NCI-H2227 treated with DMSO at 0.1 percent for 48 hours (cell line): Measurements from ENCODE around the gene LIN52.
"Not testable (repeated sequence)": the region's sequence is repeated elsewhere in the genome, so short reads cannot be mapped to it uniquely, and the experiment has no call there.

Source experiments
- DNase-seq: peaks from one replicate; lab custom pipeline; 2025; lab: John Stamatoyannopoulos, UW

Gene LIN52

DNA sequence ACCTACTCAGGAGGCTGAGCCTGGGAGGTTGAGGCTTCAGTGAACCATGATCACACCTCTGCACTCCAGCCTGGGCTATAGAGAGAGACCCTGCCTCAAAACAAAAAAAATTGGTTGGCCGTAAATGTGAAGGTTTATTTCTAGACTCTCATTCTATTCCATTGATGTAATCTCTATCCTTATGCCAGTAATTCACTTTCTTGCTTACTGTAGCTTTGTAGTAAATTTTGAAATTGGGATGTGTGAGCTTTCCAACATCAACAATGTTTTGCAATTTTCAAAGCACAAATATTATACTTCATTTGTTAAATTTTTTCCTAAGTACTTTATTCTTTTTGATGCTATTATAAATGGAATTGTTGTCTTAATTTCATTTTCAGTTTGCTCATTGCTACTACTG is 24.6 kb downstream of the LIN52 start:
- no peak for DNase-seq

GRCh38 chr14:74111395-74112216 is 26.9 kb downstream of the LIN52 start:
- peak; percentile 48 for DNase-seq

GRCh38 chr14:74125487-74125886 is 40.7 kb downstream of the LIN52 start:
- DNase-seq = not testable (repeated sequence)

GRCh38 chr14:74126315-74127013 is 41.7 kb downstream of the LIN52 start:
- no peak for DNase-seq

DNA sequence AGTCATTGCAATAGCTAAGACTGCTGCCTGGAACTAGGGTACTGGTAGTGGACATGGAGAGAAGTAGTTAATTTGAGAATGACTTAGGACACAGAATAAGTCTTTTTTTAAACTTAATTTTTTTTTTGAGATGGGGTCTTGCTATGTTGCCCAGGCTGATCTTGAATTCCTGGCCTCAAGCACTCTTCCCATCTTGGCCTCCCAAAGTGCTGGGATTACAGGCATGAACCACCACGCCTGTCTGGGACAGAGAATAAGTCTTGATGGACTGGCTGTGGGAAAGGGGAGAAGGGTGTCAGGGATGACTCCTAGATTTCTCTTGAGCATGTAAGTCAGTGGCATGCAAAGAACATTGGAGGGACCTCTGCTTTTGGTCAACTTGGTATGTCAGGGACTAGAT is 42.9 kb downstream of the LIN52 start:
- DNase-seq = no peak

- DNase-seq = no peak
Observed at GRCh38 chr14:74133833-74134481, 49.2 kb downstream of the LIN52 start.

GRCh38 chr14:74134484-74134883 is 49.7 kb downstream of the LIN52 start:
- DNase-seq = no peak

- no peak for DNase-seq
Observed at GRCh38 chr14:74135426-74135825, 50.7 kb downstream of the LIN52 start.

GRCh38 chr14:74140374-74140850 is 55.7 kb downstream of the LIN52 start:
- peak; percentile 76 for DNase-seq

DNA sequence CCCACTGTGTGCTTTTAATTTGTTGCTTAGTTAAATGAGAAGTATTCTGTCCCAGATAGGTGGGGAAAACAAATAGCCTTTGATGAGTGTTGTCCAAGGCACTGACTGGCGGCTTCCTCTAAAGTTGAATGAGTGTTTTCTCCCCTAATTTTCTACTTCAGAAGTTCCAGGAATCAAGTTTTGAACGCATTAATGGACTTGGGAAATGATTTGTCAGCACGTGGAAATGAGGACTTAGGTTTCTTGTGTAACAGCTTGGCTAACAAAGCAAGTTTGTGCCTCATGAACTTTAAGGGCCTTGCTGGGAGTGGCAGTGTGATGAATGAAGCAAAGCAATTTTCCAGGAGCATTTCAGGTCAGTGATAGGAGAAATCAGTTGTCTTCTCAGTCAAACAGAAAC is 56.9 kb downstream of the LIN52 start:
- DNase-seq = no peak

DNA sequence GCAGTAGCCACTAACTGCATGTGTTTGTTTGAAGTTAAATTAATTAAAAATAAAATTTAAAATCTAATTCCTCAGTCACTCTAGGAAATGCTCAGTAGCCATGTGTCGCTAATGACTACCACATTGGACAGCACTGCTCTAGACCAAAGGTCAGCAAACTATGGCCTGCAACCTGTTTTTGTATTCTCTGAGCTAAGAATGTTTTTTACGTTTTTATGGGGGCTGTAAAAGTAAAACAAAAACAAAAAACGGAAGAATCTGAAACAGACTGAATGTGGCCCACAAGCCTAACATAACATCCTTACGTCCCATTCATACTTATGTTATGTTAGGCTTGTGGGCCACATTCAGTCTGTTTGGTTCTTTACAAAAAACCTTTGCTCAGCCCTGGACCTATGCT is 57.8 kb downstream of the LIN52 start:
- DNase-seq = no peak

GRCh38 chr14:74144789-74145188 is 60.0 kb downstream of the LIN52 start:
- DNase-seq = no peak

- no peak for DNase-seq
Observed at GRCh38 chr14:74147571-74147970, 62.8 kb downstream of the LIN52 start.

GRCh38 chr14:74148705-74149104 is 63.9 kb downstream of the LIN52 start:
- no peak for DNase-seq

- DNase-seq = no peak
Observed at GRCh38 chr14:74155287-74155686, 70.5 kb downstream of the LIN52 start.

- no peak for DNase-seq
Observed at GRCh38 chr14:74155749-74156148, 71.0 kb downstream of the LIN52 start.

- DNase-seq = no peak
Observed at GRCh38 chr14:74160763-74161162, 76.0 kb downstream of the LIN52 start.

GRCh38 chr14:74161526-74162158 is 76.9 kb downstream of the LIN52 start:
- DNase-seq = no peak

- no peak for DNase-seq
Observed at GRCh38 chr14:74169906-74170305, 85.2 kb downstream of the LIN52 start.

DNA sequence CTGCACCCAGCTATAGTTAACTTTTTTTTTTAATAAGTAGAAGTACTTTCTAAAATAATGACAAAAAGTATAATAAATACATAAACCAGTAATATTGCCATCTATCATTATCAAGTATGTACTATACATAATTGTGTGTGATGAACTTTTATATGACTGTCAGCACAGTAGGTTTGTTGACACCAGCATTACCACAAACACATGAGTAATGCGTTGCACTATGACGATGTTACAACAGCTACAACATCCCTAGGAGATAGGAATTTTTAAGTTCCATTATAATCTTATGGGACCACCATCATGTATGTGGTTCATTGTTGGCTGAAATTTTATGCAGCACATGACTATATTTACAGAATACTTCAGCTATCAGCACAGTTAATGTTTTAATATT is 91.6 kb downstream of the LIN52 start:
- DNase-seq = no peak

GRCh38 chr14:74179856-74180255 is 95.1 kb downstream of the LIN52 start:
- DNase-seq = no peak

DNA sequence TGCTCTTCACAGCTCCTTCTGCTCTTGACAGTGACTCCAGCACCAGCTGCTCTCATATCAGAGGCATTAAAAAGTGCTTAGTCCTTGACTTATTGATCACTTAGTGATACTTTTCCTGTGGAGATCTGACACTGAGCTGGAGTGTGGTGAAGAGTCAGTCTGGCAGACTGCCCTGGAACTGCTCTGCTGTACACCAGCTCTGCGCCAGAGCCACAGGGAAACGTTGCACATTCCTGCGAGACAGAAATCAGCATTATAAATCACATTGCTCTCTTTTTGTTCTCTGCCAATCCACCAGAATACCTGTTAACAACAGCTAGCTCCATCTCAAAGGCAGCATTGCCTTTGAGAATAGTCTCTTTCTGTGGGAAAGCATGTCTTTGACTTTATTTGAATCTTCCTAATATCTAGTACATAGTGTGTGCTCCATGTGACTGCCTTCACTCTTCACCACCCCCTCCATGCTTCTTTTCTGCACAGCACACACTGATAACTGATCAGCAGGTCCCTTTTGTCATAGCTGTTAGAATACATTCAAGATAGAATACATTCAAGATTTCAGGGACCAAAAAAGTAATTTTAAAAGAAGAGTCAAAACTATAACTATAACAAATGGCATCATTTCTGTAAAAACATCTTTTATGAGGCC is 106.3 kb downstream of the LIN52 start:
- peak; percentile 13 for DNase-seq
